ENCODE results near the gene SRSF6.
"Not testable (repeated sequence)": the region's sequence is repeated elsewhere in the genome, so short reads cannot be mapped to it uniquely, and the experiment has no call there.

SRSF6 gene

DNA sequence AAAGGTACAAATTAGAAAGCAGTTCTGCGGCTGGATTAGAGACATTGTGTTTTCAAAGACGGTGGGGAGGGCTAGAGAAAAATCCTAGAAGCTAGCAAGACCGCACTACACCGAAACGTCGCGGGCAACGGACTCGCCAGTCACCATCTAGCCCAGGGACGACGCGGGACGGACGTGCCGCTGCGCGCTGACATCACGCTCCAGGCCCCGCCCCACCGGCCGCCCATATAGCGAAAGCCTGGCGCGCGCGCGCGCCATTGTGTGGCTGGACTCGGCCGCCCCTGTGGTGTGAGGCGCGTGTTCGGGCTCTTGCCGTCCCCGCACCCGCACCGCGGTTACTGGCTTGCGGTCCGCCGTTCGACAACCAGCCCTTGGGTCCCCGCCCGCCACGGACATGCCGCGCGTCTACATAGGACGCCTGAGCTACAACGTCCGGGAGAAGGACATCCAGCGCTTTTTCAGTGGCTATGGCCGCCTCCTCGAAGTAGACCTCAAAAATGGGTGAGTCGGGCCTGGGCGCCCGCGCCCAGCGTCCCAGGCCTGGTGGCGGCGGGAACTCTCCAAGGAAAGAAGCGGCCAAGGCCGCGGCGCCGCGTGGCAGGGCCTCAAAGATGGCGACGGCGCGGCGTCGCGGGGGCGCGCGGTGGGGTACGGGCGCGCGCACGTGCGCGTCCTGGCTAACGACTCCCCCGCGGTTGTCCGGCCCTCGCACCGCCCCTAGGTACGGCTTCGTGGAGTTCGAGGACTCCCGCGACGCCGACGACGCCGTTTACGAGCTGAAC is at the start of gene SRSF6:
Gene SRSF6 (plus strand): TSS at position 257 of the 782 bp plus-strand sequence. CDS start 138 bp downstream, at position 395.
- peak; percentile 92 for DNase-seq

DNA sequence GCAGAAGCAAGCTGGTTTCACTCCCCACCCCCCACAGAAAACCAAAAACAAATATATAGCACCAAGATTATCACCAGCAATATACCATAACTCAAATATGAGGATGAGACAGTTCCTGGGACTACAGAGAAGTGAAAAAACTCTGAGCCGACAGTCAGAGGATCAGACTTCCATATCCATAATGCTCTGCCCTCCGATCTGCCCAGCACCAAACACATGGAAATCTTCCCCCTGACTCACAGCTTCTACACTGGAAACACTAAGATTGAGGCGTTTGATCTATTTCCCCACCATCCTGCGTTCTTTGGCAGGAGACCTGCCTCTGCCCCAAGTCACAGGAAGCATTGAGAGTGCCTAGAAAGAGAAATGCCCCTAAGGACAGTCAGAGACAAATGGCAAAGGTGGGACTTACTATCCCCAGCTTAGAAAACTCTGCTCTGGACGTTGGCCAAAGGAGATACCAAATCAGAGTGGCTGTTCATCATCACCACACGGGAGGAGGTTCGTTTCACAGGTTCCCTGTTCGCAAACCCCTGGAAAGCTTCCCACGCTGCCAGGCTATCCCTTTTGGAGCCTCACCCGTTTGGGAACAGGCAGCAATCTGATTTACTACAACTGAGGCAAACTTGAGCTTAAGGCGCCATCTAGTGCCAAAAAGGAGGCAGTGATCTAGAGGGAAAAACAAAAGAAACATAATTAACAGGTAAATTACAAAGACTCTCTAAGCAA is 48.7 kb upstream of the SRSF6 start:
- no peak for DNase-seq

DNA sequence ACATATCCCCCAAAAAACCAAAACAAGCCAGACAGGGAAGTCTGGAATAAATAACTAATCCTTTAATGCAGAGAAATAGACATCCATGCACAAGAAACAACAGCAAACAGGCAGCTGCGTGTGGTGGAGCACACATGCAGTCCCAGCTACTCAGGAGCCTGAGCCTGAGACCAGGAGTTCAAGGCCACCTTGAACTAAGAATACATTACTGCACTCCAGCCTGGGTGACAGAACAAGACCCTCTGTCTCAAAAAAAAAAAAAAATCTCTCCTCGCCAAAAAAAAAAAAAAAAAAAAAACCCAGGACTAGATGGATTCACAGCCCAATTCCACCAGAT is 48.2 kb upstream of the SRSF6 start:
- DNase-seq = no peak

DNA sequence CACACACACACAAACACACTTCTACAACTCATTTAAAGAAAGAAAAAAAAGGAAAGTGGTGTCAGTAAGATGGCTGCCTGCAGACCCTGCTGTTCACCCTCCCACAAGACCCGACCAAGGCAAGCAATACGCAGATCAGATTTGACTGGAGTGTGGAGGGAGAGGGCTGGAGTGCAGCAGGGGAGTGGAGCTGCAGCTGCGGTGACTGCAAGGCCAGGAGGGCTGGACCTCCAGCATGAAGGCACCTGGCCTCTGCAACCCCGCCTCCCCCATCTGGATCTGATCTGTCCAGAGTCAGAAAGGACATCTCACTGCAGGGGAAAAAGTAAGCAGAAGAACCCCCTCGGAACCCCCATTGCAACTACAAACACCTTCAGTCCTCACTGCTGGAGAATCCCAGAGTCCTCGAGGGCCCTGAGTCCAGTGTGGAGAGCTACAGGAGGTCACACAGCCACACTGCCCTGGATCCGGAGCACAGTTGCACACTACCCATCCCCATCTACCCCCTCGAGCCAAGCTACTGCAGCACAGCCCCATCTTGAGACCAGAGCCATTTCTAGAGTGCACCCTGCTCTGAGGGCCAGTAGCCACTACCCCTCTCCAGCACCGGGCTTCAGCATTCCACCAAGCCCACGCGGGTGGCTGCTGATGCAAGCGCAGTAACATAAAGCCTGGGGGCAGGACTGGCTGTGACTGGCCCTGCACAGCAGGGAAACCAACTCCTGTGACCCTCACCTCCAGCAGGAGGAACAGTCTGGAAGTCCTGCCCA is 41.9 kb upstream of the SRSF6 start:
- no peak for DNase-seq

DNA sequence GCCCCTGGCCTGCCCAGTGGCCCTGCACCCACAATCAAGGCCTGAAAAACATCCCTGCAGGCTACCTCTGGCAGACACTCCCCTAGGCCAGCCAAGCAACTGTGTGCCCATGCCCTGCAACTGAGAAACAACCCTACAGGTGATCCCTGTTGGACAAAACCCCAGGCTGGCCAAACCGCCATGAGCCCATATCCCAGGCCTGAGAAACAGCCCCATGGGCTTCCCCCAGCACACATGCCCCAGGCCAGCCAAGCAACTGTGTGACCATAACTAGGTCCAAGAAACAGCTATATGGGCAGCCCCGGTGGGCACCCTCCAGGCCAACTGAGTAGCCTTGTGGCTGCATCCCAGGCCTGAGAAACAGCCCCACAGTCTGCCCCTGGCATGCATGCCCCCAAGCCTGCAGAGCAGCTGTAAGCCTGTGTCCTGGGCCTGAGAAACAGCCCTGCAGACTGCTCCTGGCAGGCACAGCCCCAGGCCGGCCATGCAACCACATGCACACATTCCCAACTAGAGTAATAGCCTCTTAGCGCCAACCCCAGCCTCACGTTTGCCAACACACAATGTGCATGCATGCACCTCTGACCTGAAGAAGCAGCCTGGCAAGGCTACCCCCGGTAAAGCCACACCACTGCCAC is 41.0 kb upstream of the SRSF6 start:
- DNase-seq = no peak

DNA sequence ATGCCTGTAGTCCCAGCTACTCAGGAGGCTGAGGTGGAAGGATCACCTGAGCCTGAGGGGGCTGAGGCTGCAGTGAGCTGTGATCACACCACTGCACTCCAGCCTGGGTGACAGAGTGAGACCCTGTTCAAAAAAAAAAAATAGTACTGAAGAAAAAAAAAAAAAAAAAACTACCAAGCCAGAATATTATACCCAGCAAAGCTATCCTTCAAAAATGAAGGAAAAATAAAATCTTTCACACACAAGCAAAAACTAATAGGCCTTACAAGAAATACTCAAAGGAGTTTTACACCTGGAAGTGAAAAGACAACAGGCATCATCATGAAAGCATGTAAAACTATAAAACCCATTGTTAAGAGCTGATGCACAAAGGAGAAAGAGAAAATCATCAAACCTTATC is 37.5 kb upstream of the SRSF6 start:
- no peak for DNase-seq

DNA sequence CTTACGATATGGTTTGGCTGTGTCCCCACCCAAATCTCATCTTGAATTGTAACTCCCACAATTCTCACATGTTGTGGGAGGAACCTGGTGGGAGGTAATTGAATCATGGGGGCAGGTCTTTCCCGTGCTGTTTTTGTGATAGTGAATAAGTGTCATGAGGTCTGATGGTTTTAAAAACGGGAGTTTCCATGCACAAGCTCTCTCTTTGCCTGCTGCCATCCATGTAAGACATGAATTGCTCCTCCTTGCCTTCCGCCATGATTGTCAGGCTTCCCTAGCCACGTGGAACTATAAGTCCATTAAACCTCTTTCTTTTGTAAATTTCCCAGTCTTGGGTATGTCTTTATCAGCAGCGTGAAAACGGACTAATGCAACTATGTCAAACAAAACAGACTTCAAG is 36.8 kb upstream of the SRSF6 start:
- DNase-seq = not testable (repeated sequence)

DNA sequence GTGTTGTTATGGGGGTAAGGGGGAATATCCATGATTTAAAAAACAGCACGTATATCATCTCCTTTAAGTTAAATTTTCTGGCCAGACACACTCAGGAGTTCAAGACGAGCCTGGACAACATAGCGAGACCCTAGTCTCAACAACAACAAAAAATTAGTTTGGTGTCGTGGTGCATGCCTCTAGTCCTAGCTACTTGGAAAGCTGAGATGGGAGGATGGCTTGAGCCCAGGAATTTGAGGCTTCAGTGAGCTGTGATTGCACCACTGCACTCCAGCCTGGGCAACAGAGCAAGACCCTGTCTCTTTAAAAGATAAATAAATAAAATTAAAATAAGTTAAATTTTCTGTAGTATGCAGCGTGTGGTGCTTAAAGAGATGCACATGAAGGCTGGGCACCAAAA is 31.5 kb upstream of the SRSF6 start:
- no peak for DNase-seq

DNA sequence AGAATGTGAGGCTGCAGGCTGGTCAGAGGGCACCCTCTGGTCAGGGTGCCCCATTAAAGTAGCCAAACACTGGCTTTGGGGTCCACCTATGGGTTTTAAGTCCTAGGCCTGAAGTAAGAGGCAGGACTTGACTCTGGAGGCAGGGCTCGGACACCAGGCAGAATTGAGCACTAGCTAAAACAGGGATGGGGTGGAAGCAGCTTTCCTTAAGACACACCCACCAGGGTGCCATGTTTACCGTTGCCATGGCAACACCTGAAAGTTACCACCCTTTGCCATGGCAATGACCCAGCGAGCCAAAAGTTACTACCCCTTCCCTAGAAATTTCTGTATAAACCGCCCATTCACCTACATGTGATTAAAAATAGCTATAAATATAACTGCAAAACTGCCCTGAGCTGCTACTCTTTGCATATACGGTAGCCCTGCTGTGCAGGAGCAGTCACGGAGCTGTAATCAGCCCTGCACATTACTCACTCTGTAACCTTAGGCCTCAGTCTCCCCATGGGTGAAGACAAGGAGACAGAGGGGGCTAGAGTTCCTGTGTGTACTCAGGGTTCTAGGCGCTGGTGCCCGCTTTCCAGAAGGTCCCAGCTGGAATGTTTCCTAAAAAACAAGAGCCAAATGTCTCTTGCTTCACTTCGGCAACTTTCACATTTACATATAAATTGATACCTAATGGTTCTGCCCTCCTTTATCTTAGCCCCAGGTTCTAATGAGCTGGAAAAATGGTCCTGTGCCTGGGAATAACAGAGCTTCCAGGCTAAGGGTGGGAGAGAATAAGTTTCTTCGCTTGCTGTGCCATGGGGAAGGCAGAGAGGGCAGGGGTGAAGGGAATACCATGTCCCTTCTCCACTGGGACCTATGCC is 27.2 kb upstream of the SRSF6 start:
- no peak for DNase-seq

DNA sequence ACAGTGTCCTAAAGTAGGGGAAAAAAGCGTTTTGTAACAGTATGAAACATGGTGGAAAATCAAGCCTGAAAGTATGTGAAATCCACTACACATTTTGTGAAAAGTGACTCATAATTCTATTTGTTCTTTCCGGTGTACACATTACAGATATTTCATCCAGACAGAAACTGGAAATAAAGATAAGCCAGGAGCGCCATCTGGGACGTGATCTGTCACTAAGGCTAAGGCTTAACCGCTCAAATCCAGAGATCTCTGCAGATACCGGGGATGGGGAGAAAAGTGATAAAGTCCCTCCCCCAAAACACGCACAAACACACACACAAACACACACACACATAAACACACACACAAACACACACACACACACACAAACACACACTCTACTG is 26.6 kb upstream of the SRSF6 start:
- no peak for DNase-seq

DNA sequence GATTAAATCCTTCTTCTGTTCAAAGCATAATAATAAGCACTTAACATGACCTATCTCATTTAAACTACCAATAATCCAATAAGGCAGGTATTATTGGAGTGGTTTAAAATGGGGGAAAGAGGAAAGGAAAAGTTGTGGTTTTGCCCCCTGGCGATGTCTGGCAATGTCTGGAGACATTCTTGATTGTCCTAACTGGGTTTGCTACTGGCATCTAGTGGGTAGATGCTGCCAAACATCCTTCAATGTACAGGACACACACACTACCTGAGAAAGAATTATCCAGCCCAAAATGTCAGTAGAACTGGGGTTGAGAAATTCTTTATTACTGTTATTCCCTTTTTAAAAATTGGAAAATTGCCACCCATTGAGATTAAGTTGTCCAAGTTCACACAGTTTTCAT is 25.2 kb upstream of the SRSF6 start:
- DNase-seq = no peak

DNA sequence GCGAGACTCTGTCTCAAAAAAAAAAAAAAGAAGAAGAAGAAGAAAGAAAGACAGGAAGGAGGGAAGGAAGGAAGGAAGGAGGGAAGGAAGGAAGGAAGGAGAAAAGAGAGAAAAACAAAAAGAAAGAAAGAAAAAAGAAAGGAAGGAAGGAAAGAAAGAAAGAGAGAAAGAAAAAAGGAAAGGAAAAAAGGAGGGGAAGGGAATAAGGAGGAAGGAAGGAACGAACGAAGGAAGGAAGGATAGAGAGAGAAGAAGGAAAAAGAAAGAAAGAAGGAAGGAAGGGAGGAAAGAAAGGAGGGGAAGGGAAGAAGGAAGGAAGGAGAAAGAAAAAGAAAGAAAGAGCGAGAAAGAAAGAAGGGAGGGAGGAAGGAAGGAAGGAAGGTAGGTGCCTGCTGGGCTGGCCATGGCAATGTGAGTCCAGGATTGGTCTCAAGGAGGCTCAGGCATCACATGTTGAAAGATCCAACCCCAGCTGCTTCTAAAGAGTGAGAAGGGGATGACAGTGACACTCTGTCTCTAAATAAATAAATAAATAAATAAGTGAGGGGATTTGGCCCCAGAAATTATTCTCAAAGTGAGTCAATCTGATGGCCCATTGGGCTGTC is 24.3 kb upstream of the SRSF6 start:
- DNase-seq = no peak

DNA sequence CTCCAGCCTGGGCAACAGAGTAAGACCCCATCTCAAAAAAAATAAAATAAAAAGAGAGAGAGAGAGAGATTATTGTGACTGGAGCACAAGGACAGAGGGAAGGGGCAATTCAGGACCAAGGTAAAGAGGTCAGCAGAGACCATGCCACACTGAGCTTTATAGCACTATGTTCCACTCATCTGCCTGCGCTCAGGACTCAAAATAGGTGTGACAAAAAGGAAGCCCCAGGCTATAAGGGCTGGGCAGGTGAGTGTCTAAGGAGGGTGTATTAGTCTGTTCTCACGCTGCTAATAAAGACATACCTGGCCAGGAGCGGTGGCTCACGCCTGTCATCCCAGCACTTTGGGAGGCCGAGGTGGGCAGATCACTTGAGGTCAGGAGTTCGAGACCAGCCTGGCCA is 23.1 kb upstream of the SRSF6 start:
- DNase-seq = no peak

DNA sequence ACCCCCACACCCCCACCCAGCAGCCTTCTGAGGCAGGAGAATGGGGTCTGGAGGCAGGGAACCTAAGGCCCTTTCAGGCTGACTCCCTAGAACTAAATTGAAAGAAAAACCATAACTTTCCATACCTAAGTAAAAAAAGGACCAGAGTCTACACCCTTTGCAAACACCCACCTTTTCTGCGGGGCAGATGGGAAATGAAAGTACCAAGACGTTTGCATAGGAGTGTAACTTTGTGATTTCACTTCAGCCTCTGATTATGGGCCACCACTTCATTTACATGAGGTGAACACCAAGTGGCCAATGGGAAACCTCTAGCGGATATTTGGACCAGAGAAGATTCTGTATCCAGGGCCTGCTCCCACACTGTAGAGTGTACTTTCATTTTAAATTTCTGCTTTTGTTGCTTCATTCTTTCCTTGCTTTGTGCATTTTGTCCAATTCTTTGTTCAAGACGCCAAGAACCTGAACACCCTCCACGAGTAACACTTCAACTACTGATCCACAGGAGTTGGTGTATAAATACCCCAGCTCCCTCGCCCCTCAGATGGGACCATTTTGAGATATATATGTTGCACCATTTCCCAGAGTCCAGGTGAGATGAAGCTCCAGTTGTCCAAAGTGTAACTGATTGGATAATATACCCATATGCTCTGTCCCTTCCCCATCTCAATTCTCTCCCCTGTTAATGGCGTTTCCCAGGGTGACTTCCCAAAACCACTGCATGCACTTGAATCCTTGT is 18.9 kb upstream of the SRSF6 start:
- DNase-seq = no peak

DNA sequence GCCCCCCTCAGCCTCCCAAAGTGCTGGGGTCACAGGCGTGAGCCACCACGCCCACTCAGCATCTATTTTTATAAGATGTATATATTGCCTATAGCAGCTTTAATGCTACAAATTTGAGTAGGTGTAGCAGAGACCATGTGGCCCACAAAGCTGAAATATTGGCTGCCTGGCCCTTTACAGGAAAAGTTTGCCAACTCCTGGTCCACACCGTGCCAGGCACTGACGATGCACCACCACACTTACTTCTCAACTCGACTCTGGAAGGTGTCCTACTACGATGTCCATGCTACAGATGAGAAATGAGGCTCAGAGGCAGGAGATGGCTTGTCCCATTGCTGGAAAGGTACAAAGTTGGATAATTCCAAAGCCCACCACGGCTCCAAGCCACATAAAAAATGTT is 17.2 kb upstream of the SRSF6 start:
- DNase-seq = no peak

DNA sequence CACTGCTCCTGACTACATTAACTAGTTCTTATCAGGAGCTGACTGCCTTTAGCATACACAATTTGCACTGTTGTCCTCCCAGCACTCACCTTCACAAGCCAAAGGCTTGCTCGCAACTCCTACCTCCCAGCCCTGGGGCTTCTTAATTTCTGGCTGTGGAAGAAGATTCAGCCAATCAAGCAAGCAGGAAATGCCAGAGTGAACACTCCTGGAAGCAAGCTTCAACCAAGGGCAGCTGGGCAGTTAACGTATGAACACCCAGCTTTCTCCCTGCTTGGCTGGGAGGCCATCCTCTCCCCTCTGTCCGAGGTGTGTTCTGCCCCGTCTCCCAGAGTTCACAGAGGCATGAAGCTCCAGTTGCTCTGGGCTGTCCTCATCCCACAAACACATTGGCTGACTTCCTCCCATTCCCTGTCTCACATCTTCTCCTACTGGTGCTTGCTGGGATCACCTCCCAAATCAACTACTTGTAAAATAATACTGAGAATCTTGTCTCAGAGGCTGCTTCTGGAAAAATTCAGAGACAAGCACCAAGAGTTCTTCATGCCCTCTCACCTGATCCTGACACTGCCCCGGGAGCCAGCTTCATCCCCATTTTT is 15.3 kb upstream of the SRSF6 start:
- DNase-seq = no peak

DNA sequence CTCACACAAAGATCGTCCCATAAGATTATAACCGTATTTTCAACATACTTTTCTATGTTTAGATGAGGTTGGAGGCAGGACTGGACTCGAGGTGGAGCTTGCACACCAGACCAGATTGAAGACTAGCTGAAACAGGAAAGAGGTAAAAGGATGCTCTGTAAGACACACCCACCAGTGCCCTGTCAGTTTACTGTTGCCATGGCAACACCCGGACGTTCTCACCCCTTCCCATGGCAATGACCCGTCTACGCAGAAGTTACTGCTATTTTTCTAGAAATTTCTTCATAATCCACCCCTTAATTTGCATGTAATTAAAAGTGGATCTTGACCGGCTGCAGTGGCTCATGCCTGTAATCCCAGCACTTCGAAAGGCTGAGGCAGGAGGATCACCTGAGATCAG is 13.6 kb upstream of the SRSF6 start:
- DNase-seq = no peak

DNA sequence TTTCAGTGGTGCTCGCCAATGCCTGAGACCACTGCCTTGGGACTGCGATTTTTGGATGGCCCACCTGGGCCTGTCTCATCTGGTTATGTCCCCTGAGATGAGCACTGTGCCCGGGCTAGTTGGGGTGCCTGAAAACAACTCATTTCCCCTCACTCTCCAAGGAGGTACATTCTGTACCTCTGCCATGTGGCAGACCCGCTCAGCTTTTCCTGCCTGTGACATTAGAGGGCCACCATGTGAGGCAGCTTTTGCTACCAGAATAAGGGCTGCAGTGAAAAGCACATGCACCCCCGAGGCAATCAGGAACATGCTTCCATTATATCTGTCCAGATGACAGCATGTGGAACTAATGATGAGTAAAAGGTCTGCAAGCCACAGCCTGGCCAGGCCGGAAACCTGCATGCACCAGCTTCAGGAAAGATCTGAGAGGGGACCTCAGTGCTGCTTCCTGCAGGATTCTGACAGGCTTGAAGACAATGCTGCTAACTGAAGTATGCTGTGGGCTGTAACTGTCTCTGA is 11.3 kb upstream of the SRSF6 start:
- no peak for DNase-seq

DNA sequence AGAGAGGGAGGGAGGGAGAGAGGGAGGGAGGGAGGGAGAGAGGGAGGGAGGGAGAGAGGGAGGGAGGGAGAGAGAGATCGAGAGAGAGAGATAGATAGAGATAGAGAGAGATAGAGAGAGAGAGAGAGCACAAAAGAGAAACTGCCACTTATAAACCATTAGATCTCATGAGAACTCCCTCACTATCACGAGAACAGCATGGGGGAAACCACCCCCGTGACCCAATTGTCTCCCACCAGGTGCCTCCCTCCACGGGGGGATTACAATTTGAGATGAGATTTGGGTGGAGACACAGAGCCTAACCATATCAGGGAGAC is 9.3 kb upstream of the SRSF6 start:
- not testable (repeated sequence) for DNase-seq

DNA sequence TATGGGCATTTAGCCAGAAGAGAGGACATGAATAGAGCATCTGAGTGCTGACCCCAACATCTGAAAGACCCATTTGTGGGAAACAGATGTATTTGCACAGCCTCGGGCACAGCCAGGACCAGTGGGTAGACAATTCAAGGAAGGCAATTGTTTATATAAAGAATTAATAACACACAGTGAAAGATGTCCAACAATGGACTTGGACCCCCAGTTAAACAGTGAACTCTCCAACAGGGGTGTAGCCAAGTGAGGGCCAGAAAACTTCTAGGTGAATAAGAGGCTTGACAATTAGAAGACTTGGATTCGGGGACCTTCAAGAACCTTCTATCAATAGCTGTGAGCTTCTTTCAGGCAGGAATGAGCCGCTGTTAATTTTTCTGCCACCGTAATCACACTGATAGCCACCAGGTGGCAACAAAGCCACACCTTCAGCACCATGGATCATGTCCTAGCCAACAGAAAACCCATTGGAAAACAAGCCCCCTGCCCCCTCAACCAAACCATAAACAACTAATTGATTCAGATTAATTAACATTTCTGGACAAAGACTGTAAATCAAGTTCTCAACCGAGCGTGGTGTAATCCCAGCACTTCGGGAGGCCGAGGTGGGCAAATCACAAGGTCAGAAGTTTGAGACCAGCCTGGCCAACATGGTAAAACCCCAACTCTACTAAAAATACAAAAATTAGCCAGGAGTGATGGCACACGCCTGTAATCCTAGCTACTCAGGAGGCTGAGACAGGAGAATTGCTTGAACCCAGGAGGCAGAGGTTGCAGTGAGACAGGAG is 8.8 kb upstream of the SRSF6 start:
- DNase-seq = peak; percentile 58
